HCT116 (cell line): ENCODE results near the gene MEAF6. TPM values are rescaled to one million over a fixed set of nuclear protein-coding genes. Genes with fewer than 3 reads are reported as not detected.

Source experiments
- ATAC-seq: fragments of 200-7000 bp; cut with Tn5 transposase; 2 replicates; pipeline ENCODE4 v1.9.1; 2020; ENCODE audit warnings: mild to moderate bottlenecking, moderate library complexity
- BruUV-seq: library from RNA; stranded (reverse); fragments of 400-500 nt; replicated peaks from 2 replicates; lab custom pipeline; 2021; lab: Mats Ljungman, UMichigan
- CTCF ChIA-PET: fragments of 300-600 bp; sonication (Branson Sonifier 250); formaldehyde crosslinking; loops from one replicate; lab custom pipeline; 2021; ENCODE audit warnings: antibody characterized with exemption; lab: Charles Lee
- POLR2A ChIA-PET: fragments of 300-600, 350-600 bp; sonication (Branson Sonifier 250); formaldehyde crosslinking; loops from one replicate; lab custom pipeline; 2021; ENCODE audit warnings: antibody characterized with exemption; lab: Charles Lee
- RAD21 ChIA-PET, 2 experiments: fragments of 300-600 bp; sonication (Branson Sonifier 250); formaldehyde crosslinking; loops; one replicate each; lab custom pipeline; 2023; ENCODE audit warnings: low total read pairs in 2 of 2; ENCODE audit not compliant: uncharacterized antibody in 2 of 2, unreplicated experiment in 2 of 2, low non-redundant PET in 1 of 2; lab: Charles Lee
- DNase-seq: peaks from one replicate; pipeline ENCODE4 v3.0.0-alpha.2; 2010; ENCODE audit warnings: low read depth, low spot score
- H2AFZ ChIP-seq: fragments of 200-600 bp; shearing (Covaris generic), sonication (generic); 2 replicates; pipeline ENCODE4 v1.6.1; 2017; ENCODE audit warnings: low read depth, mixed run types, mixed read lengths, antibody characterized with exemption, low read length; ENCODE audit not compliant: poor library complexity, severe bottlenecking
- H3K27ac ChIP-seq: 2 replicates; pipeline ENCODE4 v1.5.1; 2012; ENCODE audit warnings: low read depth, low read length
- H3K27me3 ChIP-seq: fragments of 200-600 bp; sonication (generic); 2 replicates; pipeline ENCODE4 v1.6.1; 2016; ENCODE audit warnings: mixed run types, low read length, mixed read lengths; ENCODE audit not compliant: insufficient read depth
- H3K36me3 ChIP-seq, 2 experiments: fragments of 200-500 bp in 1 of 2; fragments of 200-600 bp in 1 of 2; sonication (Bioruptor generic) in 1 of 2; sonication (generic) in 1 of 2; 2 replicates each; pipeline versions ENCODE4 v1.5.1 to v1.6.1; 2014 to 2016; ENCODE audit warnings: low read length in 2 of 2, inconsistent platforms in 1 of 2, mixed read lengths in 1 of 2, mixed run types in 1 of 2; ENCODE audit not compliant: insufficient read depth in 2 of 2, control insufficient read depth in 1 of 2
- H3K4me1 ChIP-seq, 2 experiments: fragments of 200-600 bp in 1 of 2; sonication (generic) in 1 of 2; 2 replicates each; pipeline versions ENCODE4 v1.5.1 to v1.6.1; 2012 to 2017; ENCODE audit warnings: low read length in 2 of 2, inconsistent platforms in 1 of 2, mild to moderate bottlenecking in 1 of 2, mixed read lengths in 1 of 2, mixed run types in 1 of 2, moderate library complexity in 1 of 2; ENCODE audit not compliant: insufficient read depth in 2 of 2, control insufficient read depth in 1 of 2
- H3K4me2 ChIP-seq: fragments of 200-600 bp; sonication (generic); 2 replicates; pipeline ENCODE4 v1.6.1; 2017; ENCODE audit warnings: mixed run types, low read length, mixed read lengths
- H3K4me3 ChIP-seq, 2 experiments: fragments of 200-600 bp in 1 of 2; sonication (generic) in 1 of 2; replicated peaks in 1 of 2; 2 replicates each; pipeline ENCODE4 v1.5.1; 2011 to 2016; ENCODE audit warnings: low read length in 2 of 2, control low read depth in 1 of 2, low read depth in 1 of 2, mild to moderate bottlenecking in 1 of 2, mixed read lengths in 1 of 2, mixed run types in 1 of 2
- H3K79me2 ChIP-seq: fragments of 200-600 bp; sonication (generic); 2 replicates; pipeline ENCODE4 v1.6.1; 2017; ENCODE audit warnings: mild to moderate bottlenecking, mixed run types, low read length, moderate library complexity, mixed read lengths; ENCODE audit not compliant: insufficient read depth
- H3K9ac ChIP-seq: fragments of 200-600 bp; sonication (generic); 2 replicates; pipeline ENCODE4 v1.6.1; 2016; ENCODE audit warnings: low read length, mixed read lengths
- H3K9me2 ChIP-seq: fragments of 200-600 bp; sonication (generic), shearing (Covaris generic); 2 replicates; pipeline ENCODE4 v1.6.1; 2017; ENCODE audit warnings: mixed run types, mild to moderate bottlenecking, moderate library complexity; ENCODE audit not compliant: insufficient read depth
- H3K9me3 ChIP-seq, 2 experiments: fragments of 200-500 bp in 1 of 2; fragments of 200-600 bp in 1 of 2; sonication (Bioruptor generic) in 1 of 2; sonication (generic) in 1 of 2; 2 replicates each; pipeline ENCODE4 v1.6.1; 2014 to 2017; ENCODE audit warnings: low read length in 2 of 2, mixed read lengths in 2 of 2, inconsistent platforms in 1 of 2, low read depth in 1 of 2, mild to moderate bottlenecking in 1 of 2, mixed run types in 1 of 2, moderate library complexity in 1 of 2; ENCODE audit not compliant: control insufficient read depth in 1 of 2, insufficient read depth in 1 of 2
- H4K20me1 ChIP-seq: fragments of 200-600 bp; sonication (generic), shearing (Covaris generic); 2 replicates; pipeline ENCODE4 v1.6.1; 2017; ENCODE audit warnings: mixed run types, mild to moderate bottlenecking, moderate library complexity; ENCODE audit not compliant: insufficient read depth
- ATF3 ChIP-seq: IDR thresholded peaks from 2 replicates; pipeline ENCODE4 v1.6.1; 2012
- CBX3 ChIP-seq: IDR thresholded peaks from 2 replicates; pipeline ENCODE4 v1.6.1; 2012; ENCODE audit warnings: low read depth
- CEBPB ChIP-seq: IDR thresholded peaks from 2 replicates; pipeline ENCODE4 v1.6.1; 2012; ENCODE audit warnings: low read depth
- EGR1 ChIP-seq: IDR thresholded peaks from 2 replicates; pipeline ENCODE4 v1.6.1; 2012; ENCODE audit warnings: low read depth
- ELF1 ChIP-seq: IDR thresholded peaks from 2 replicates; pipeline ENCODE4 v1.6.1; 2012; ENCODE audit warnings: low read depth, borderline replicate concordance
- EZH2 ChIP-seq: fragments of 200-600 bp; sonication (generic); IDR thresholded peaks from 2 replicates; pipeline ENCODE4 v1.6.1; 2017; ENCODE audit warnings: antibody characterized with exemption, mixed run types
- EZH2phosphoT487 ChIP-seq: fragments of 200-600 bp; IDR thresholded peaks from 2 replicates; pipeline ENCODE4 v1.6.1; 2018; ENCODE audit warnings: antibody characterized with exemption, borderline replicate concordance
- FOSL1 ChIP-seq: IDR thresholded peaks from 2 replicates; pipeline ENCODE4 v1.6.1; 2012; ENCODE audit warnings: low read depth
- JUND ChIP-seq: IDR thresholded peaks from 2 replicates; pipeline ENCODE4 v1.6.1; 2012
- MAX ChIP-seq: IDR thresholded peaks from 2 replicates; pipeline ENCODE4 v1.6.1; 2012
- POLR2A ChIP-seq: IDR thresholded peaks from 2 replicates; pipeline ENCODE4 v1.7.0; 2011; ENCODE audit warnings: borderline replicate concordance; ENCODE audit not compliant: insufficient read depth, insufficient read length; ENCODE audit errors: extremely low read depth
- RAD21 ChIP-seq: IDR thresholded peaks from 2 replicates; pipeline ENCODE4 v1.6.1; 2012; ENCODE audit warnings: low read depth, mild to moderate bottlenecking
- REST ChIP-seq: IDR thresholded peaks from 2 replicates; pipeline ENCODE4 v1.6.1; 2012; ENCODE audit warnings: low read depth
- SIN3A ChIP-seq: IDR thresholded peaks from 2 replicates; pipeline ENCODE4 v1.6.1; 2012; ENCODE audit warnings: low read depth
- SP1 ChIP-seq: IDR thresholded peaks from 2 replicates; pipeline ENCODE4 v1.6.1; 2012; ENCODE audit warnings: low read depth
- TCF7L2 ChIP-seq: IDR thresholded peaks from 2 replicates; pipeline ENCODE4 v1.7.0; 2011; ENCODE audit warnings: borderline replicate concordance, inconsistent platforms; ENCODE audit not compliant: insufficient read depth, insufficient read length; ENCODE audit errors: extremely low read depth
- YY1 ChIP-seq: IDR thresholded peaks from 2 replicates; pipeline ENCODE4 v1.6.1; 2011; ENCODE audit warnings: low read length, low read depth, moderate library complexity, mild to moderate bottlenecking; ENCODE audit not compliant: insufficient replicate concordance; ENCODE audit errors: extremely low read depth
- intact Hi-C: fragments of 100-400 bp; cut with micrococcal nuclease; formaldehyde crosslinking; loops from 2 replicates; pipeline ENCODE4 v1.10.0; 2022
- total RNA-seq: library from RNA; stranded (reverse); gene quantifications from one replicate; pipeline ENCODE4 v1.2.1, GENCODE V29; 2021; ENCODE audit not compliant: unreplicated experiment
- TF ChIP-seq, protein P1 (sequence below), 3 experiments: fragments of 200-600 bp in 1 of 3; sonication (generic) in 1 of 3; IDR thresholded peaks in 2 of 3; conservative IDR thresholded peaks in 1 of 3; 2 replicates each; pipeline ENCODE4 v1.5.1; 2012 to 2017; ENCODE audit warnings: low read depth in 2 of 3, low read length in 2 of 3, antibody characterized with exemption in 1 of 3, borderline replicate concordance in 1 of 3, control low read depth in 1 of 3, mild to moderate bottlenecking in 1 of 3, mixed read lengths in 1 of 3, mixed run types in 1 of 3, moderate library complexity in 1 of 3; ENCODE audit not compliant: insufficient read depth in 1 of 3
- TF ChIP-seq, protein P2 (sequence below): IDR thresholded peaks from 2 replicates; pipeline ENCODE4 v1.6.1; 2011; ENCODE audit warnings: mild to moderate bottlenecking, low read length, moderate library complexity; ENCODE audit not compliant: insufficient replicate concordance; ENCODE audit errors: extremely low read depth

The MEAF6 gene
- total RNA-seq, 1 experiment from 2014 or later, result 50.3 TPM

DNA sequence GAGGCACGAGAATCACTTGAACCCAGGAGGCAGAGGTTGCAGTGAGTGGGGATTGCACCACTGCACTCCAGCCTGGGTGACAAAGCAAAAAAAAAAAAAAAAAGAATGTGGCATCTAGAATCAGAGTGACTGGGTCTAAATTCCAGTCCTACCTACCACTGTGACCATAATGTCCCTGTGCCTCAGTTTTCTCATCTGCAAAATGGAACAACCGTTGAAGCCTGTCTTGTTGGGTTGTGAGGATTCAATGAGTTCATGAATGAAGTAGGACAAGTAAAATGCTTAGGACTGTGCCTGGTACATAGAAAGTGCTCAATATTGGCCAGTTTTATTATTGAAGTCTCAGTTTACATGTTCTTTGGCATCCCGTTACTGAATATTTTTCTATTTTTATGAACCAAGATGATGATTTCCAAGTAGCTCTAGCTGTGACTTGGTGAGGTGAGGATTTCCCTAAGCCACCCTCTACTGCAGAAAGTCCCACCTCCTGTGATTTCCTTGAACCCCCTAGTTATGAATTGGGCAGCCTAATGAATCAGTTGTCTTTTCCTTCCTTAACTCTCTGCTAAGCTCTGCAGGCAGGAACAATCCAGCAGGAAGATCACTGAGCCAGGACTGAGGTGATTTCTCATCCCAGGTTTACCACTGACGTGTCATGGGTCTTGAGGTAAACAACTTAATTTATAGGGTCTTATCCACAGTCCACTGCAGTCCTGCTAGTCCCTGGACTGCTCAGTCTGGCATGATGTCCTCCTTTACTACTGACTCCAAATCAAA lies 18.9 kb upstream of the MEAF6 start:
- no peak for DNase-seq
- Histone ChIP-seq H3K4me3 (no peak overlapping the region), H3K4me2 (peak overlapping the region; percentile 74), H3K27me3 (no peaks in the 10 kb centered on the region), H3K9me2 (no peaks in the 10 kb centered on the region), H3K9me3 (no peaks in the 10 kb centered on the region), H2AFZ (no peak overlapping the region), H3K79me2 (peaks cover 13% of the 10 kb centered on the region), H3K36me3 (peaks cover 14 to 18% of the 10 kb centered on the region in 2 experiments; a peak in 3 of 4 replicates), H4K20me1 (no peaks in the 10 kb centered on the region), H3K4me1 (peaks cover 13 to 53% of the 10 kb centered on the region in 2 experiments), H3K27ac (no peak overlapping the region), H3K9ac (peak overlapping the region; percentile 40; the same call in 1 of the 2 replicates)
- no peak for TF ChIP-seq FOSL1
- no peak for TF ChIP-seq ELF1
- TF ChIP-seq, protein P1, sequence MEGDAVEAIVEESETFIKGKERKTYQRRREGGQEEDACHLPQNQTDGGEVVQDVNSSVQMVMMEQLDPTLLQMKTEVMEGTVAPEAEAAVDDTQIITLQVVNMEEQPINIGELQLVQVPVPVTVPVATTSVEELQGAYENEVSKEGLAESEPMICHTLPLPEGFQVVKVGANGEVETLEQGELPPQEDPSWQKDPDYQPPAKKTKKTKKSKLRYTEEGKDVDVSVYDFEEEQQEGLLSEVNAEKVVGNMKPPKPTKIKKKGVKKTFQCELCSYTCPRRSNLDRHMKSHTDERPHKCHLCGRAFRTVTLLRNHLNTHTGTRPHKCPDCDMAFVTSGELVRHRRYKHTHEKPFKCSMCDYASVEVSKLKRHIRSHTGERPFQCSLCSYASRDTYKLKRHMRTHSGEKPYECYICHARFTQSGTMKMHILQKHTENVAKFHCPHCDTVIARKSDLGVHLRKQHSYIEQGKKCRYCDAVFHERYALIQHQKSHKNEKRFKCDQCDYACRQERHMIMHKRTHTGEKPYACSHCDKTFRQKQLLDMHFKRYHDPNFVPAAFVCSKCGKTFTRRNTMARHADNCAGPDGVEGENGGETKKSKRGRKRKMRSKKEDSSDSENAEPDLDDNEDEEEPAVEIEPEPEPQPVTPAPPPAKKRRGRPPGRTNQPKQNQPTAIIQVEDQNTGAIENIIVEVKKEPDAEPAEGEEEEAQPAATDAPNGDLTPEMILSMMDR (IDR thresholded peaks at IDR 0.05 in 2 of 3, conservative IDR thresholded peaks at IDR 0.05 in 1 of 3; ENCODE audit: borderline replicate concordance in 1 of 3, insufficient read depth in 1 of 3, low read depth in 2 of 3, low read length in 2 of 3), result no peak
- TF ChIP-seq RAD21, result no peak
- no peak for TF ChIP-seq YY1
- TF ChIP-seq, protein P2, sequence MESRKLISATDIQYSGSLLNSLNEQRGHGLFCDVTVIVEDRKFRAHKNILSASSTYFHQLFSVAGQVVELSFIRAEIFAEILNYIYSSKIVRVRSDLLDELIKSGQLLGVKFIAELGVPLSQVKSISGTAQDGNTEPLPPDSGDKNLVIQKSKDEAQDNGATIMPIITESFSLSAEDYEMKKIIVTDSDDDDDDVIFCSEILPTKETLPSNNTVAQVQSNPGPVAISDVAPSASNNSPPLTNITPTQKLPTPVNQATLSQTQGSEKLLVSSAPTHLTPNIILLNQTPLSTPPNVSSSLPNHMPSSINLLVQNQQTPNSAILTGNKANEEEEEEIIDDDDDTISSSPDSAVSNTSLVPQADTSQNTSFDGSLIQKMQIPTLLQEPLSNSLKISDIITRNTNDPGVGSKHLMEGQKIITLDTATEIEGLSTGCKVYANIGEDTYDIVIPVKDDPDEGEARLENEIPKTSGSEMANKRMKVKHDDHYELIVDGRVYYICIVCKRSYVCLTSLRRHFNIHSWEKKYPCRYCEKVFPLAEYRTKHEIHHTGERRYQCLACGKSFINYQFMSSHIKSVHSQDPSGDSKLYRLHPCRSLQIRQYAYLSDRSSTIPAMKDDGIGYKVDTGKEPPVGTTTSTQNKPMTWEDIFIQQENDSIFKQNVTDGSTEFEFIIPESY, result no peak
- no peak for TF ChIP-seq TCF7L2
- TF ChIP-seq EZH2, result no peak
- TF ChIP-seq CBX3, result no peak
- no peak for TF ChIP-seq MAX
- no peak for TF ChIP-seq SIN3A
- TF ChIP-seq JUND, result no peak
- no peak for TF ChIP-seq SP1
- no peak for TF ChIP-seq POLR2A
- TF ChIP-seq REST, result no peak
- TF ChIP-seq ATF3, result no peak
- no peak for TF ChIP-seq EZH2phosphoT487
- no peak for TF ChIP-seq EGR1
- TF ChIP-seq CEBPB, result no peak
- no TSS peak for BruUV-seq
- RAD21 ChIA-PET, result no interaction called here
- POLR2A ChIA-PET, result interaction anchor here (0.7 kb wide), 1 partner anchor 48 kb away, joined by 7 read pairs; no protein-coding TSS in a partner anchor
- intact Hi-C loops, result no loop called here
- CTCF ChIA-PET, result no interaction called here
- ATAC-seq, result no peak
